Rectal smooth muscle tissue (tissue), 1 donor: Measurements from ENCODE around the gene FAAP24.
"Not testable (repeated sequence)": the region's sequence is repeated elsewhere in the genome, so short reads cannot be mapped to it uniquely, and the experiment has no call there.

Experiments used
- H3K27ac ChIP-seq: one replicate; pipeline ENCODE4 v1.7.0; 2013; ENCODE audit warnings: low read depth, low read length, inconsistent platforms
- H3K27me3 ChIP-seq: one replicate; pipeline ENCODE4 v1.7.0; 2013; ENCODE audit warnings: low read length; ENCODE audit not compliant: control insufficient read depth, insufficient read depth
- H3K36me3 ChIP-seq: one replicate; pipeline ENCODE4 v1.7.0; 2013; ENCODE audit warnings: low read length; ENCODE audit not compliant: control insufficient read depth, insufficient read depth
- H3K4me1 ChIP-seq: one replicate; pipeline ENCODE4 v1.7.0; 2013; ENCODE audit warnings: low read length; ENCODE audit not compliant: control insufficient read depth, insufficient read depth
- H3K4me3 ChIP-seq: one replicate; pipeline ENCODE4 v1.7.0; 2013; ENCODE audit warnings: low read length
- H3K9ac ChIP-seq: one replicate; pipeline ENCODE4 v1.7.0; 2013; ENCODE audit warnings: low read length

The FAAP24 gene

GRCh38 chr19:32971715-32972540 is at the start of gene FAAP24, which contains the start of gene CEP89:
Gene FAAP24, plus strand, starts transcription at chr19:32972242. Its CDS starts 955 bp downstream, at chr19:32973197.
Gene CEP89, minus strand, starts transcription at chr19:32971958. Its CDS starts 84 bp downstream, at chr19:32971874.
- H3K27me3 ChIP-seq, result no peaks in the 10 kb centered on the region
- peak within 1 kb of the TSS; percentile 81 for H3K27ac ChIP-seq
- H3K9ac ChIP-seq, result peak within 1 kb of the TSS; percentile 24
- peak within 1 kb of the TSS; percentile 91 for H3K4me3 ChIP-seq
- H3K4me1 ChIP-seq, result no peaks in the 10 kb centered on the region
- H3K36me3 ChIP-seq, result no peaks in the 10 kb centered on the region

- no peak overlapping the region for H3K27ac ChIP-seq
- no peaks in the 10 kb centered on the region for H3K27me3 ChIP-seq
- peaks cover 13% of the 10 kb centered on the region for H3K36me3 ChIP-seq
- no peak overlapping the region for H3K4me3 ChIP-seq
- no peak overlapping the region for H3K9ac ChIP-seq
- H3K4me1 ChIP-seq, result no peaks in the 10 kb centered on the region
Measured at GRCh38 chr19:32924200-32924599, 47.8 kb upstream of the FAAP24 start.

GRCh38 chr19:32928806-32929205 is 43.2 kb upstream of the FAAP24 start:
- H3K36me3 ChIP-seq, result peaks cover 19% of the 10 kb centered on the region
- no peaks in the 10 kb centered on the region for H3K4me1 ChIP-seq
- no peak overlapping the region for H3K27ac ChIP-seq
- no peak overlapping the region for H3K9ac ChIP-seq
- H3K27me3 ChIP-seq, result no peaks in the 10 kb centered on the region
- H3K4me3 ChIP-seq, result no peak overlapping the region

GRCh38 chr19:32930567-32930966 is 41.5 kb upstream of the FAAP24 start:
- Histone ChIP-seq H3K4me3 (no peak overlapping the region), H3K9ac (no peak overlapping the region), H3K27ac (no peak overlapping the region), H3K4me1 (no peaks in the 10 kb centered on the region), H3K27me3 (no peaks in the 10 kb centered on the region), H3K36me3 (peaks cover 24% of the 10 kb centered on the region)

GRCh38 chr19:32933571-32933970 is 38.5 kb upstream of the FAAP24 start:
- Histone ChIP-seq H3K4me1 (no peaks in the 10 kb centered on the region), H3K9ac (no peak overlapping the region), H3K36me3 (peaks cover 21% of the 10 kb centered on the region), H3K27me3 (no peaks in the 10 kb centered on the region), H3K4me3 (no peak overlapping the region), H3K27ac (no peak overlapping the region)

- H3K27me3 ChIP-seq, result no peaks in the 10 kb centered on the region
- H3K4me1 ChIP-seq, result no peaks in the 10 kb centered on the region
- peaks cover 19% of the 10 kb centered on the region for H3K36me3 ChIP-seq
- H3K9ac ChIP-seq, result no peak overlapping the region
- H3K4me3 ChIP-seq, result no peak overlapping the region
- H3K27ac ChIP-seq, result no peak overlapping the region
Measured at GRCh38 chr19:32935629-32936028, 36.4 kb upstream of the FAAP24 start.

GRCh38 chr19:32936065-32936464 is 36.0 kb upstream of the FAAP24 start:
- Histone ChIP-seq H3K4me1 (no peaks in the 10 kb centered on the region), H3K27ac (no peak overlapping the region), H3K27me3 (no peaks in the 10 kb centered on the region), H3K9ac (no peak overlapping the region), H3K4me3 (no peak overlapping the region), H3K36me3 (peaks cover 19% of the 10 kb centered on the region)

GRCh38 chr19:32941273-32941672 is 30.8 kb upstream of the FAAP24 start:
- H3K36me3 ChIP-seq, result peaks cover 15% of the 10 kb centered on the region
- not testable (repeated sequence) for H3K9ac ChIP-seq

GRCh38 chr19:32945260-32945659 is 26.8 kb upstream of the FAAP24 start:
- Histone ChIP-seq H3K9ac (no peak overlapping the region), H3K4me1 (no peaks in the 10 kb centered on the region), H3K27ac (no peak overlapping the region), H3K36me3 (peaks cover 8% of the 10 kb centered on the region), H3K4me3 (no peak overlapping the region), H3K27me3 (no peaks in the 10 kb centered on the region)

More at GRCh38 chr19:32941273-32941672, 30.8 kb upstream of the FAAP24 start:
- not testable (repeated sequence) for H3K4me1 ChIP-seq, H3K4me3 ChIP-seq, H3K27me3 ChIP-seq, H3K27ac ChIP-seq

GRCh38 chr19:32966750-32967149 is 5.3 kb upstream of the FAAP24 start:
- Histone ChIP-seq H3K4me3 (no peak overlapping the region), H3K27ac (no peak overlapping the region), H3K4me1 (no peaks in the 10 kb centered on the region), H3K9ac (no peak overlapping the region), H3K36me3 (peaks cover 10% of the 10 kb centered on the region), H3K27me3 (no peaks in the 10 kb centered on the region)

GRCh38 chr19:32969549-32969948 is 2.5 kb upstream of the FAAP24 start:
- no peak overlapping the region for H3K27ac ChIP-seq
- no peaks in the 10 kb centered on the region for H3K27me3 ChIP-seq
- no peak overlapping the region for H3K4me3 ChIP-seq
- no peaks in the 10 kb centered on the region for H3K4me1 ChIP-seq
- no peak overlapping the region for H3K9ac ChIP-seq
- H3K36me3 ChIP-seq, result peaks cover 5% of the 10 kb centered on the region

- no peaks in the 10 kb centered on the region for H3K27me3 ChIP-seq
- no peak overlapping the region for H3K9ac ChIP-seq
- H3K4me3 ChIP-seq, result peak overlapping the region; percentile 81
- no peak overlapping the region for H3K27ac ChIP-seq
- no peaks in the 10 kb centered on the region for H3K36me3 ChIP-seq
- no peaks in the 10 kb centered on the region for H3K4me1 ChIP-seq
Measured at GRCh38 chr19:32971012-32971595, 938 bp upstream of the FAAP24 start.
